Fibroblast of lung (primary cell): ENCODE data around the gene SLC37A2.

Experiments used
- EZH2 ChIP-seq: IDR thresholded peaks from 2 replicates; pipeline ENCODE4 v1.5.1; 2012; ENCODE audit warnings: low read length, control low read depth, mild to moderate bottlenecking; ENCODE audit errors: missing control alignments
- TF ChIP-seq, protein P1 (sequence below), 2 donors: IDR thresholded peaks in 1 of 2; conservative IDR thresholded peaks in 1 of 2; 1 replicate in 1 of 2; 2 replicates in 1 of 2; pipeline ENCODE4 v1.5.1; 2011 to 2012; ENCODE audit warnings: low read length in 2 of 2, control low read depth in 1 of 2, inconsistent platforms in 1 of 2, low read depth in 1 of 2, mild to moderate bottlenecking in 1 of 2

- TF ChIP-seq, protein P1, sequence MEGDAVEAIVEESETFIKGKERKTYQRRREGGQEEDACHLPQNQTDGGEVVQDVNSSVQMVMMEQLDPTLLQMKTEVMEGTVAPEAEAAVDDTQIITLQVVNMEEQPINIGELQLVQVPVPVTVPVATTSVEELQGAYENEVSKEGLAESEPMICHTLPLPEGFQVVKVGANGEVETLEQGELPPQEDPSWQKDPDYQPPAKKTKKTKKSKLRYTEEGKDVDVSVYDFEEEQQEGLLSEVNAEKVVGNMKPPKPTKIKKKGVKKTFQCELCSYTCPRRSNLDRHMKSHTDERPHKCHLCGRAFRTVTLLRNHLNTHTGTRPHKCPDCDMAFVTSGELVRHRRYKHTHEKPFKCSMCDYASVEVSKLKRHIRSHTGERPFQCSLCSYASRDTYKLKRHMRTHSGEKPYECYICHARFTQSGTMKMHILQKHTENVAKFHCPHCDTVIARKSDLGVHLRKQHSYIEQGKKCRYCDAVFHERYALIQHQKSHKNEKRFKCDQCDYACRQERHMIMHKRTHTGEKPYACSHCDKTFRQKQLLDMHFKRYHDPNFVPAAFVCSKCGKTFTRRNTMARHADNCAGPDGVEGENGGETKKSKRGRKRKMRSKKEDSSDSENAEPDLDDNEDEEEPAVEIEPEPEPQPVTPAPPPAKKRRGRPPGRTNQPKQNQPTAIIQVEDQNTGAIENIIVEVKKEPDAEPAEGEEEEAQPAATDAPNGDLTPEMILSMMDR (conservative IDR thresholded peaks at IDR 0.05 in 1 of 2, IDR thresholded peaks at IDR 0.05 in 1 of 2; ENCODE audit: low read depth in 1 of 2, low read length in 2 of 2), result no peak
- TF ChIP-seq EZH2, result no peak
These were observed 20.4 kb downstream of the SLC37A2 start for GRCh38 chr11:125083312-125084056.
